ENCODE measurements around the gene EIF4H.
"Not testable (repeated sequence)": the region's sequence is repeated elsewhere in the genome, so short reads cannot be mapped to it uniquely, and the experiment has no call there.

Gene EIF4H

DNA sequence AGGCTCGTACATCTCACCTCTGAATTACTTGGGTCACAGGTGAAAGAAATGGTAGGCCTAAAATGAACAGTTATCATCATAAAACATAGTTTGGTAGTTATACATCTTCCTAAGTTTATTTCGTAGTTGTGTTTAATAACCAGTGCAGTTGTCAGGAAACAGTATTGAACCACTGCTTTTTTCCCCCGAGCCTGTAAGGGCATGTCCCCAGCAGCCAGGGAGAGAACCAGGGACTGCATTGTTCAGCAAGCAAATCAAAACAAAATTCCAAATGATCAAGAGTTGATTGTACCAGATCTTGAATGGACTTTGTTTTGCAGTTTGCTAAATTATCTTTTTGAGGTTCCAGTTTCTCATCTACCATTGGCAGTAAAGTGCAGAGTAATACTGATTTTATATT is 2.4 kb downstream of the EIF4H start:
- DNase-seq: no peak

DNA sequence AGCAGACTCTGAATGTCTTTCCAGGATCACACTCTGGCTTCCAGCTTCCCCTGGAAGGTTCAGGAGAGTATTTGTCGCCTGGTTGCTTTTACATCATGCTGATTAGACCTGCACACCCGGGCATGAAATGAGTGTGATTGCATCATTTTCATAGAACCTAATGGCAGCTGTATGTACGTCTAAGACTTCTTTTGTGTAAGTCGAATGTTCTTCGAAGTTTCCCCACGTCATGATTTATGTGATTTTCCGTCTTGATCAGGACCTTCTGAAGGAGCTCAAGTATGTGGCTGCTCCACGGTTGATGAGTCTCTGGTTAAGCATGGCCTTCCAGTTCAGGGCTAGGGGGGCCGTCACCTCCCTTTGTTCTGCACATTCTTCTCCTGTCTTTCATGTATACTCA is 4.5 kb downstream of the EIF4H start:
- DNase-seq: peak; percentile 18

DNA sequence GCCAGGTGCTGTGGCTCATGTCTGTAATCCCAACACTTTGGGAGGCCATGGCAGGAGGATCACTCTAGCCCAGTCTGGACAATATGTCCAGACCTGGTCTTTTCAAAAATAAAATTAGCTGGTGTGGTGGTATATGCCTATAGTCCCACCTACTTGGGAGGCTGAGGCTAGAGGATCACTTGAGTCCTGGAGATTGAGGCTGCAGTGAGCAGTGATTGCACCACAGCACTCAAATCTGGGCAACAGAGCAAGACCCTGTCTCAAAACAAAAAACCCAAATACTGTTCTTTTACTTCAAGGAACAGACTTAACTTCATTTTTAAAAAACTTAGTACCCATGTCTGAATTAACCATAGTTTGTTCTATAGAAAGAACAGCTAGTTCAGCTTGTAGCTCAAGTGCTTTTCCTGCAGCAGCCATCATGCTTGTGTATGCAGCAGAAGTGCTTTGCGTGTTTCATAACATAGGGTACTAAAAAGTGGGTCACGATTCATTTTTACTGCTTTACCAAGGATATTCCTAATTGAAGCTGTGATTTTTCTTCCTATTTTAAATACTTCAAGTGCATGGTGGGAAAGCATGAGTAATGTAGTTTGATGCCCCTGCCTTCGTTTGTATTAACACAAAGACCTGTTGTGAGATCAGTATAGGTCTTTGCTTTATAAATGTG is 5.9 kb downstream of the EIF4H start:
- no peak for DNase-seq

DNA sequence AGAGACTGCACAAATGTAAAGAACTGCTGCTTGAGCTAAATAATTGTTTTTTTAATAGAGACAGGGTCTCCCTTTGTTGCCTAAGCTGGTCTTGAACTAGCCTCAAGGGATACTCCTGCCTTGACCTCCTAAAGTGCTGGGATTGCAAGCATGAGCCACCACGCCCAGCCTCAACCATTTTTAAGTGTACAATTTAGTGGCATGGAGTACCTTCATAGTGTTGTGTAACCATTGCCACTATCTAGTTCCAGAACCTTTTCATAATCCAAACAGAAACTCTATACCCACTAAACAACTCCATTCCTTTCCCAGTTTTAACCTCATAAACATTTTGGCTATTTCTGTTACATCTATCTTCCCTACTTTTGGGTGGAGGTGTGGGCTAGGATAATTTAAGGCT is 6.7 kb downstream of the EIF4H start:
- no peak for DNase-seq

DNA sequence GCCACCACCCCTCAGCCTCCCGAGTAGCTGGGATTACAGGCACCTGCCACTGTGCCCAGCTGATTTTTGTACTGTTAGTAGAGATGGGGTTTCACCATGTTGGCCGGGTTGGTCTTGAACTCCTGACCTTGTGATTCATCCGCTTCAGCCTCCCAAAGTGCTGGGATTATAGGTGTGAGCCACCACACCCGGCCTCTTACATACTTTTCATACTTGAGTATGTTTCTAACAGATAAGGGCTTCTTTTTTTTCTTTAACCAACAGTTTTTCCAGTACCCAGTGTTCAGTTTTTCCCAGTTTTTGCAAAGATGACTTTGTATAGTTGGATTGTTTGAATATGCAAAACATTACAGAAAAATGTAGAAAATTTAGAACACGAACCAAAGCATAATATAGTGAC is 7.7 kb downstream of the EIF4H start:
- no peak for DNase-seq

DNA sequence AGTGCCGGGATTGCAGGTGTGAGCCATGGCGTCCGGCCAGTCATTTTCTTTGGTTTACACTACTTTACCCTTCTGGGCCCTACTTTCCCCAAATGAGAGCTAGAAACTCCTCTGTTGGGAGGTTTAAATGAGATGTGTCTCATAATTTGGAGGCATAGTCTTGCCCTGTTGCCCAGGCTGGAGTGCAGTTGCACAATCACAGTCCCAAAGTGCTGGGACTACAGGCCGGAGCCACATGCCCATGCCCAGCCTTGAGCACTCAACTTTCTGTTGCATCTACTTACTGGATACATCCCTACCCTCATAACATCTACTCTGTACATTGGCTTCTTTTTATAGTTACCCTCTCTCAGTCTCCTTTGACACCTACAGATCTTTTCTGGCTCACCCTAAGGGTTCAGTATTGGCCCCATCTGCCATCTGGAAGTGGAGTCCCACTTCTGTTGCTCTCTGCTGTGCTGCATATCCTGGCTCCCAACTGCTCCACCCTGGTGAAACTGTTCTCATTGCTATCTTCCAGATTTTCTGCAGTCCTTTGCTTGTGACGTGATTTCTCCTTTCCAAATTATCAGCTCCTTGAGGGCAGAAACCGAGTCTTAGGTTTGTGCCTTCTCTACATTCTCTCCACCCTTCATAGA is 8.4 kb downstream of the EIF4H start:
- no peak for DNase-seq

DNA sequence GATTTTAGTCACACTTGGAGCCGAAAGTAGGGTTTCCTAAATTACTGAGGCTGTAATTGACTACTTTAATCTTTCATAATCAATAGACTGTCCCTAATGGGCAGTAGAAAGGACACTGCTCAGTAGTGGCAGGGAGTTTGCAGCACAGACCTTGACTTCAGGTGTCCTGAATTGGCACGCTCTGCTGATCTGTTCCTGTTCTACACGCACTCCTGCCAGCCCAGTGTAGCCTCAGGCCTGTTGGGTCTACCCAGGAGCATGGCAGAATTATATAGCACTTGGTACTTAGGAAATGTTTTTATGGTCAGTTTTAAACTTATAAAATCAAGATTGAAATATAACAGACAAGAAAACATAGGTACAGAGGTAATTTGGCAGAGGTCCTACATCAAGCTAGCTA is 9.0 kb downstream of the EIF4H start:
- DNase-seq: no peak

DNA sequence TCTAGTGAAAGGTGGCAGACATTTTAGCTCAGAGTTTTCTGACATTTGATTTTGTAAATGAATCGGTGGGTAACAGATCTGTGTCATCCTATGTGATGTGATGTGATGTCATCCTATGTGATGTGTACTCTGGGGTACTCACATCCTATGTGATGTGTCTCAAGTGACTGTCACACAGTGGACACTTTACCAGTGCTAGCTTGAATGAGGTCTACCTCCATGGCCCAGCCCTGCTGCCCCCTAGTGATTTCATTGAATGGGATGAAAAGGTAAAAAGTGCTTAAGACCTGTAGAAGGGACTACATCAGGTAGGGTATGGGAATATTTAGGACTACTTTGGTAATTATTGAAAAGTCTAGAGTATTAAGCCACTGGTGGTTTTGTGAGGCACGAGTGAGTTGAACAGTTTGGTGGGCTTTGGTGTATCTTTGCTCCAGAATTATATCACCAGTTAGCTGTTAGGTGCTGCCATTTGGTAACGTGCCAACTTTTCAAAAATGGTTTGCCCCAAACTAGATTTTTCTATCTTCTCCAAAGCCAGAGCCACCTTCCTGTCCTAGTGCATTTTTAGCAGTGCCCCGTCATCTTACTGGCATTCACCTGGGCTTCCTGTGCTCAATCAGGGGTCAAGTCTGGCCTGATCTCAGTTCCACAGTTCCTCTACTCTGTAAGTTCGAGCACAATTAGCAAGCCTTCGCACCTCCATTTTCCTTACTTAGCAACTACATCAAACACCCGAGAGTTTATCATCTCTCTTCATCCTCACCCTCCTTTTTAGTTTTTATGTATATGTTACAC is 9.7 kb downstream of the EIF4H start:
- peak; percentile 27 for DNase-seq

DNA sequence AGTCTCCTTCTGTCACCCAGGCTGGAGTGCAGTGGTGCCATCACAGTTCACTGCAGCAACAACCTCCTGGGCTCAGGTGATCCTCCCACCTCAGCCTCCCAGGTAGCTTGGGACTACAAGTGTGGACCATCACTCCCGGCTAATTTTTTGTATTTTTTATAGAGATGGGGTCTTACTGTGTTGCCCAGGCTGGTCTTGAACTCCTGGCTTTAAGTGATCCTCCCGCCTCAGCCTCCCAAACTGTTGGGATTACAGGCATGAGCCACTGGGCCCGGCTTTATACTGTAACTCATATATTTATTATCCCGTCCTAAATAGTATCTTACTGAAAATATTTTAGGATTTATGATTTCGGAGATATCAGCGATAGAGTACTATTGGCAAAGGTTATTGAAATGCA is 10.9 kb downstream of the EIF4H start:
- DNase-seq: no peak

DNA sequence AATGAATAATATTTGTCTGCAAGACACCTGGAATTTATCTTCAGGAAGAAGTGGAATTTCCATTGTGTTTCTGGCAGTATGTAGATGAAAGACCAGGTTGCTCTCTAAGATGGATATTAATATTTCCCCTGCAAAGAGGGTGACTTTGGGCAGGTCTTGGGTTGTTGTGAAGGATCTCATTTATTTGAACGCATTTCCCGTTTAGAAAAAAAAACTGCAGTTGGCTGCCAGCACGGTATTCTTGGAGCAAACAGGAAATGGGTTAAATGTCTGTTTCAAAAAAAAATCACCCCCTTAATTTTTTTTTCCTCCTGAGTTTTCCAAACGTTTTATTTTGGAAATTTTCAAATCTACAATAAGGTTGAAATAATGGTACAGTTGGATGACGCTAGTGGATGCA is 11.5 kb downstream of the EIF4H start:
- no peak for DNase-seq

DNA sequence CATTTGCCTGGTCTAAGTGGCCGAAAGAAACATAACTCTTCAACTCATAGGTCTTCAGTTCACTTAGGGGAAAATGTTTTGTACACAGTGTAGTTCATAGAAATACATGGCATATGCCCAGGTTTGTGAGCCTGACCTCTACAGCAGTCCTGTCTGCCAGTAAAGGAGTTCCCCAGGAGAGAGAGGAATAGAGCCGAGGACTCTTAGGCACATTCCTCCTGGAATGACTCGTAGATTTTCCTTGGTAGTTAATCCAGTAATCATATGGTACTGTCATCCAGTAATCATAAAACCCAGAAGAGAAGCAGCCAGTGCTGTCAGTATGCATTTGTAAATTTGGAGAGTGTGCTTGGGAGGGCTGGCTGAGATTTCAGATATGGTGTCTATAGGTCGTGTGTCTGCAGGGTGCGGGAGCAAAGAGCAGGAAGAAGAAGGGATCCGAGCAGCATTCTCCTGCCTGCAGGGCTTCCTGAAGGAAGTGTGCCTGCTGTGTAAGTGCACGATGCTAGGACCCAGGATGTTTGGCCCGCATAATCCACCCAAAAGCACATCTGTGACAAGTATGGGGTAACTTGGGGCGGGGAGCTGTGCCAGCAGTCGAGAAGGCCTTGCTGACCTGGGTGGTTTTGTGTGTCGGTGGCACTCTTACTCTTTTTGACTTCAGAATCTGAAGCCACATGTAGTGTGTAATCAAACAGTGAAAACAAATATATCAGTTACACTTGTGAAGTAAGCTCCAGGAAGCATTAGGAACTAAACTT is 13.9 kb downstream of the EIF4H start:
- DNase-seq: no peak

DNA sequence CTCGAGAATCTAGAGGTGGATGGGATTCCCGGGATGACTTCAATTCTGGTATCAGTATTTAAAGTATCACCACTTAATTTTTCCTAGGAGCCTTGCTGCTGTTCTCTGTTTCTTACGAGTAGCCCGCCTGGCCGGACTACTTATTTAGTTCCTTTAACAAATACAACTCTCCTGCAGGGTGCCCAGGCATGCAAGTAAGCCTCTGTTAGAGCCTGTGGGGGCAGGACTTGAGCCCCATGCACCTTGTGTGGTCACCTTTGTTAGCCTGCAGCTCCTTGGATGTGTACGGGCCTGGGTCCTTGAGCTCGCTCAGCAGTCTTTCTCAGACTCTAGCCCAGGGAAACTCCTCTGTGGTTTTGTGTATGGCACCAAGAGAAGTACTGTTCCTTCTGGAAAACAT is 16.1 kb downstream of the EIF4H start:
- DNase-seq: no peak

DNA sequence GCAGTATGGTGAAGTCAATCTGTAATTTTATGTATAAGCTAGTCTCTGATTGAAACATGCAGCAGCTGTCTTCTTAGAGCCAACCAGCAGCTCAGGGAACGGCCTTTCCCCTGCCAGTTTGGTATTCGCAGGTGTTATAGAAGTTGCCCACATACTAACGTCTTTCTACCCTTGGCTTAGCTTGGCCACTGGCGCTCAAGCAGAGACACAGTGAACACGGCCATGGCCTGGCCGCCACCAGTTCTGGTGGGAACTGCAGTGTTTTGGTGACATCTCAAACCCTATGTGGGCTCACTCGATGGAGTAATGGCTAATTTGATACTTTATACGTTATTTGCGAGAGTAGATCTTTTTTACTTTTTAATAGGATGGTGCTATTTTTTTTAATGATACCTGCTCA is 17.1 kb downstream of the EIF4H start:
- no peak for DNase-seq

DNA sequence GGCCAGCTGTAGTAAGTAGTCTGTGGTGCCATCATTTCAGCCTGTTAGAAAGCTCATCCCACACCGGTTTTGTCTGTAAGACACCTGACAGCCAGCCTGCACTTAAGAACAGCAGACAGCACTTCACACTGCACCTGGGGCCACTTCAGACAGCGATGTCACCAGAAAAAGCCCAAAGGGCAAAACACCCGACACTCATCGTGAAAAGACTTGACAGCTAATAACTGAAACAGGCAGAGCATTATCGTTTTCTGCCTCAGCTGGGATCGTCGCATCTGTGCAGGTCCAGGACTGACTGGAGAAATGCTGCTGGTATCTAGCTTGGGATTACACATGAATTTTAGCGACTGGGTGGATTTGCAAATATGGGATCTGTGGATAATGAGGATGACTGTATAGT is 18.9 kb downstream of the EIF4H start:
- DNase-seq: no peak

DNA sequence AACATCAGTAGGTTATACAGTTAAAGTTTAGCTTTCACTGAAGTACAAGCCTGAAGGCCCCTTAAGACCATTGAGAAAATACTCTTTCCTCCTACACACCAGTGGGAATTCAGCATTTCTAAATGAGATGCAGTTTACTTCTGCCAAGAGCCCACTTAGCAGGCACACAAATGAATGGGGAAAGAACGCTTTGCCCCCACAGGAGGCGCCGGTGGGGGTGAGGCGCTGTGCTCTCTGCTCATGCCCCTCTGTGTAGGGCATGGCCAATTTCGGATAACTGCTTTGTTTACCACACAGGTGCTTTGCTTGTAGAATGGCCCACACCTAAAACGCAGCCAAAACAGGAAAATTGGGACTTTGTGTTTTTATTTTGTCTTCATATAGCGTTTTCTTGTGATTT is 19.8 kb downstream of the EIF4H start:
- DNase-seq: no peak

DNA sequence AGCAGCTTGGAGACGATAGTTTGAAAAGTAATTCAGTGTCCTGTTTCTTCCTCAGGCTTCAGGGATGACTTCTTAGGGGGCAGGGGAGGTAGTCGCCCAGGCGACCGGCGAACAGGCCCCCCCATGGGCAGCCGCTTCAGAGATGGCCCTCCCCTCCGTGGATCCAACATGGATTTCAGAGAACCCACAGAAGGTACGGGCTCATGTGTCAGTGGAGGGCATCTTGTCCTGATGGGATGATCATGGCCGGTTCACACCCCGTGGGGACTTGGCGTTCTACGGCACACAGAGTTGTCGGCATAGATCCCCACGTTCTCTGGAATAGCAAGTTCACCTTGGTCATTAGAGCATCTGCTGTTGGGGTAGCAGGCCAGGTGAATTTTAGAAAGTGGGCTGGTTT is 20.5 kb downstream of the EIF4H start:
- no peak for DNase-seq

DNA sequence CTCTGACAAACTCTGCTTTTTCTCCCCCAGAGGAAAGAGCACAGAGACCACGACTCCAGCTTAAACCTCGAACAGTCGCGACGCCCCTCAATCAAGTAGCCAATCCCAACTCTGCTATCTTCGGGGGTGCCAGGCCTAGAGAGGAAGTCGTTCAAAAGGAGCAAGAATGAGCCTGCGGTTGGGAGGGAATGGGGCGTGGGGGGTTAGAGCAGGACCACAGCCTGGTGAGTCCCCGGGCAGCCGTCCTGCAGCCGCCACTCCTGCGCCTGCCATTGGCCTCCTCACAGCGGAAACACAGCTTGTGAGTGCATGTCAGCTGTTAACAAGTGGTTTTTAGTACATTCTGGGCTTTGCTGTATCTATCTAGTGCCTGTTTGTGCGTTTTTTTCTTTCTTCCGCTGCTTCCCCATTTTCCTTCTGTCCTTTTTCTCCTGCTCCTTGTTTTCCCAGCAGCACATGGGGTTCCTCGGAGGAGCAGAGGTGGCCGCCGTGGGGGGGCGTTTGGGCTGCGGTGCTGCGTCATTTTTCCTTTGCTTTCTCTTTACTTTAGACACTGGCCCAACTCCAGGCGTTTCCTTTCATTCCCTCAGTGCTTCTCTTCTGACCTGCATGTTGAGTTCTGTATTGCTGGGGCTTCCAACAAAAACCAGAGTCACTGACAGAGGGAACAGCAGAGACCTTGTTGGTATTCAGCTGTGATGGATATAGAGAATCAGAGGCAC is 21.1 kb downstream of the EIF4H start:
- DNase-seq: not testable (repeated sequence)

DNA sequence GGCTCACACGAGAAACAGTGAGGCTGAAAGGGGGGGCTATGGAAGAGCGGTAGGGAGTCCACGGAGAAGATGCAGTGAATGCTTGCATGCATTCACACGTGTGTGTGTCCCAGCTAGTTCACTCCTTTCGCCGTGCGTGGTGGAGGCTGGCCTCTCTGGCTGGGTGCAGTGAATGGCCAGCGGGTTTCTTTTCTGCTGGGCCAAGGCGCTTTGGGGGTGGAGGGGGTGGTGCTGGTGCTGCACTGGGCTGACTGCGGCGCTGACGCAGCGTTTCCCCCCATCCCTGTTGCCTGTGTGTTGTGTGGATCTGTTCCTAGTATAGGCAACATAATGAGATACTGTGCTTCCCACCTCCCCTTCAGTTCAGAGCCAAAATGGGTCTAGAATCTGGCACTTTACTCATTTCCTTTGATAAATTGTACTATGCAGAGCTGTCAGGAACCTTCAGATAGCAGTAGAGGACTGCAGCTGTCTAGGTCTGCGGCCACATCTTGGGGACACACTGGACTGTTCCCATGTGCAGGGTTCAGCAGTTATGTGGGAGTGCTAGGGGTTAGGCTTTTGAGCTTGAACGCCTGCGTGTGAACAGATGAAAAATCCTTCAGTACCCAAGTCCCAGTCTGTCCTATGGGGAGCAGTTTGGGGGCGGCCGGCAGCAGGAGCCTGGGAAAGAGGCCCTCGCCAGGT is 22.0 kb downstream of the EIF4H start:
- DNase-seq: not testable (repeated sequence)

DNA sequence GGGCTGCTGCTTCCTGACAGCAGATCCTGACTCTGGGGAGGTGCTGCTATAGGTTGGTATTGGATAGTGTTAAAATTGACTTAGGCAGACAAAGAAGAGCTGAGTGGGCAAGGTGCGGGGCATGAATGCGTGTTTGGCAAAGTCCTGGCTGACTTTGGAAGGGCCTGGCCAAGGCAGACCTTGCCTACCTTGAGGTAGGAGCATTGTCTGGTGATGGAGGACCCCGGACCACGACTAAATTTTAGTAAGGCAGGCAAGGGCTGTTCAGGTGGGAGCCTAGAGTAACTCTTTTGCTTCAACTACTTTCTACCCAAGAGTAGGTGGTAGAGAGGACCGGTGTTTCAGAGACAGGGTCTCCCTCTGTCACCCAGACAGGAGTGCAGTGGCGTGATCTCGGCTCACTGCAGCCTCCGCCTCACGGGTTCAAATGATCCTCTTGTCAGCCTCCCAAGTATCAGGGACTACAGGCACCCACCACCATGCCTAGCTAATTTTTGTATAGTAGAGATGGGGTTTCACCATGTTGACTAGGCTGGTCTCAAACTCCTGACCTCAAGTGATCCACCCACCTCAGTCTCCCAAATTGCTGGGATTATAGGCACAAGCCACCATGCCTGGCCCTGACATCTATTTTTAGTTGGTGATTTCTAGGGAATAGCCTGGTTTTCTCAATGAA is 23.4 kb downstream of the EIF4H start:
- DNase-seq: no peak

DNA sequence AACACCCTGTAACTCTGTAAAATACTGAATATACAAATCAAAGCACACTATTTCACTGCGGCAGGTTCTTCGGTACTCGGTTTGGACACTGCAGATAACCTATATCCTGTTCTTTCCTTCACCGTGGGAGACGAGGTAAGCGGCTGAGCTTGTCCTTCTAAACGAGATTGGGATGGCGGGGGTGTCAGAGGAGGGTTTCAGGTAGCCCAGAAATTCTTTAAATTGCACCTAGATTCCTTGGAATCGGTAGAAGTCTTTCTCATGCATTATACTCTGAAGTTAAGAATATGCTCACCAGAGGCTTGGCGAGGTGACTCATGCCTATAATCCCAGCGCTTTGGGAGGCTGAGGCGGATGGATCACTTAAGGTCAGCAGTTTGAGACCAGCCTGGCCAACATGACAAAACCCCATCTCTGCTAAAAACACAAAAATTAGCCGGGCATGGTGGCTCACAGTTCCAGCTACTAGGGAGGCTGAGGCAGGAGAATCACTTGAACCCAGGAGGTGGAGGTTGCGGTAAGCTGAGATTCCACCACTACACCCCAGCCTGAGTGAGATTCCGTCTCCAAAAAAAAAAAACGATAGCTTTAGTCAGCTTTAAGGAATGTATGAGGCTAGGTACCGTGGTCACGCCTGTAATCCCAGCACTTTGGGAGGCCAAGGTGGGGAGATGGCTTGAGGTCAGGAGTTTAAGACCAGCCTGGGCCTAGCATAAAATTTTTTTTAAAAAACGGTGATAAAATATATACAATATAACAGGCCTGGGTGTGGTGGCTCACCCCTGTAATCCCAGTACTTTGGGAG is 25.6 kb downstream of the EIF4H start:
- DNase-seq: no peak
